GM12874 (cell line): ENCODE data around the gene MTHFR.

ENCODE experiments used
- CTCF ChIP-seq: IDR thresholded peaks from 2 replicates; pipeline ENCODE4 v1.5.1; 2011; ENCODE audit warnings: low read depth, mild to moderate bottlenecking, control low read depth, low read length, moderate library complexity; ENCODE audit not compliant: insufficient read depth

Gene MTHFR

GRCh38 chr1:11771481-11772043 lies 34.2 kb downstream of the MTHFR start:
- no peak for TF ChIP-seq CTCF

DNA sequence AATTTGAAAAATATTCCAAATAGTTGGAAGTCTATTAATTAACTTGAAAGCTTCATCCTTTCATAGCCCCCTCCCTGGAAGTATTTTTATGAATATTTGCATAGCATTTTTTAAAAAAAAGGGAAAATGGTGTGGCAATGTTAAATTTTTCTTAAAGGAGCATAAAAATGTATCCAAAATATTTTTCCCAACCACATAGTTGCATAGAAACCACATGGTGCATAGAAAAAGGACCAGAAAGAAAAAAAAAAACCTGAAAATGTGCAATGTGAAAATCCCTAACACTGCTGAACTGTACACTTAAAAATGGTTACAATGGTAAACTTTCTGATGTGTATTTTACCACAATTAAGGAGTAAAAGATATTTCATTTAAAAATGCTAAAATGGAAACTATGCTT lies 35.8 kb downstream of the MTHFR start:
- TF ChIP-seq CTCF = no peak

GRCh38 chr1:11769274-11769673 lies 36.5 kb downstream of the MTHFR start:
- no peak for TF ChIP-seq CTCF

DNA sequence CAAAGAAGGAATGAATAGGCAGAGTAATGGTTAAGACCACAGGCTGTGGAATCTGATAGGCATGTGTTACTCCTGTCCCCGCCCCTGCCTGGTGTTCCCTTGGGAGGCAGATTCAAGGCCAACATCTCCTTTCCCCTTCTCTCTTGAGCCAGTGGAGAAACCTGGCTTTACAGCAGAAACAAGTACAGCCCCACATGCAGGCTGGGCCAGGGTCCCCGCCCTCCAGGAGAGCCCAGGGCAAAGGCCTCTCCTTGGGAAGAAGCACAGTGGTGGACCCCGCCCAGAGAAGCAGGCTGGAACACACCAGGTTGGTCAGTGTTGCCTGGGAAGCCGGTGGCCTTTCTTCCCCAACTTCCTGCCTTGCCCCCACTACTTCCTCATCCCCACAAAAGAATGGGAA lies 36.9 kb downstream of the MTHFR start:
- no peak for TF ChIP-seq CTCF

DNA sequence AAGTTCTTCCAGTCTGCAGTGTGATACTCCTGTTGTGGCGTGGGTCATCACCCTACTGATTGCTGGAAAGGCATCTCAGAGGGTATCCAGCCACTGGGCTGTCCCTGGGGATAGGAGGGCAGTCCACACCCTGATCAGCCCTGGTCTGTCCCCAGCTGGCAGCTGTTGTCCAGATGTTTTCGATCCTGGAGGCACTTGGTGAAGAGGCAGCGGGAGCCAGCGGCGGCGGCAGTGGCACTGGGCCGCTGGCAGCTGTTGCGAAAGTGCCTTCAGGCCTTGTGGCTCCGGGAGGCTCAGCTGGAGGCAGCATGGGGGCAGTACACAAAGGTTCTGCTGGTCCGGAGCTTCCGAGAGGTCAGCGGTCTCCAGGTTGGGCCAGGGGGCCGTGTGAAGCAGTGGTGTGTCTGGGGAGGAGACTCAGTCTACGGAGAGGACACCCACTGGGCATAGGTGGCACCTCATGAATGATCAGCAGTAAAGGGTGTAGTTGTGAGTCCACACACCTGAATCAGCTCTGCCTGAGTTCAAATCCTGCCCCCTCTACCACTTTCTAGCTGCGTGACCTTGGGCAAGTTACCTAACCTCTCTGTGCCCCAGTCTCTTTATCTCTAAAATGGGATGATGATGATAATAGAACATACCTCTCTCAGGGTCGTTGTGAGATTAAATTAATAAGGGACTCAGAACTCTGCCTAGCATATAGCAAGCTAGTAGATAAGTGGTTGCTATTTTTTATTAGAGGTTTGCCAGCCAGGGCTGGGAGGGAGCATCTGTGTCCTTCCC lies 37.7 kb downstream of the MTHFR start:
- no peak for TF ChIP-seq CTCF

DNA sequence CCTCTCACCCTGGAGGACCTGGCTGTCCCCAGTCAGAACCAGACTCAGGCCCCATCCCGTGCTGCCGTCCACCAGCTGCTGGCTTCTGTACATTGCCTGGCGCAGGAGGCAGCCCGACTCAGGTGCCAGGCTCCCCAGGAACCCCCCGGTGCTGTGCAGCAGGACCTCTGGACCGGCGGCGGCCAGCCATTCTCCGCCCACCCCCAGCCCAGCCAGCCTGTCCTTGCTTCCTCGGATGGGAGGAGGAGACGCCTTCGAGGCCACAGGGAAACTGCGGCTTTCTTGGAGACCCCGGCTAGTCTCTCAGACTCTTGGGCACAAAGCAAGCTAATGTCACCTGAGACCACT lies 39.4 kb downstream of the MTHFR start:
- TF ChIP-seq CTCF = no peak

DNA sequence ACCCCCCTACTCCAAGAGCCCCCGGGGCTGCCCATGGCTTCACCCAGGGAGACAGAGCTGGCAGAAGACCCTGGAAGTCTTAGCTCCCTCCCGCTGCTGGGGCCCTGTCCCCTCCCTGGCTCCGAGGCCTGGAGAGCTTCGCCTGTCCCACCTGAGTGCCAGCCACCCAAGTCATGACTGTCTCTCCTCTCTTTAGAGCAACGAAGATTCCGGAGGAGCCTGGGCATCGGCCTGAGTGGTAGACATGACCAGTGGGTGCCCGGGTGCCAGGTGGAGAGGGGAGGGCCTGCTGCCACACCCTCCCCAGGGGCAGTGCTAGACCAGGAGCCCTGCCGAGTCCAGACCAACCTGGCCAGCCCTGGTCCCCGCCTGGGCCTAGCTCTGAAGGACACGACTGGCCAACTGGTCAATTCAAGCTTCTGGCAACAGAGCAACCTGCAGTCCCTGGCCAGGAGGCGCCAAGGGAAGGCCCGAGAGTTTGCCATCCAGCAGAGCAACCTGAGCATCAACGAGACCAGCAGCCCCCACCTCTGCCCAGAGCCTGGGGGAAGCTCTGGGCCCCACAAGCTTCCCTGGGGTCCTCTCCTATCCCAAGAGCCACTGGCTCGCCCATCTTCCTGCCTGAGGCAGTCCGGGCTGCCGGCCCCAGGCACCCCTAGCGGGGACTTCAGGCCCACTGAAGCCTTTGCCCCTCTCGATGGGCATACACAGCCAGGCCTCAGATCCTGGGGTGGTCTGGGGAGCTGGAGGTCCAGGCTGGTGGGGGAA lies 39.9 kb downstream of the MTHFR start:
- TF ChIP-seq CTCF = no peak
